Vagina (tissue), 2 donors: ENCODE results near the gene IP6K1. TPM values are rescaled to one million over a fixed set of nuclear protein-coding genes. Genes with fewer than 3 reads are reported as not detected.
"Not testable (repeated sequence)": the region's sequence is repeated elsewhere in the genome, so short reads cannot be mapped to it uniquely, and the experiment has no call there.

ENCODE experiments used
- DNase-seq, 2 donors: peaks; one replicate each; pipeline ENCODE4 v3.0.0-alpha.2; 2017; ENCODE audit errors: extremely low spot score in 2 of 2
- H3K27ac ChIP-seq: fragments of 200-600 bp; sonication (generic); one replicate; pipeline ENCODE4 v1.5.1; 2019
- H3K27me3 ChIP-seq: fragments of 200-600 bp; sonication (generic); one replicate; pipeline ENCODE4 v1.5.1; 2019
- H3K36me3 ChIP-seq, 2 donors: fragments of 200-600 bp; sonication (generic); one replicate each; pipeline ENCODE4 v1.5.1; 2017 to 2019
- H3K4me1 ChIP-seq: fragments of 200-600 bp; sonication (generic); one replicate; pipeline ENCODE4 v1.5.1; 2019
- H3K4me3 ChIP-seq, 2 donors: fragments of 200-600 bp; sonication (generic); 1 replicate in 1 of 2; 2 replicates in 1 of 2; pipeline ENCODE4 v1.5.1; 2016 to 2019
- H3K9me3 ChIP-seq: fragments of 200-600 bp; sonication (generic); one replicate; pipeline ENCODE4 v1.5.1; 2019
- CTCF ChIP-seq, 3 experiments: fragments of 450-650 bp in 2 of 3; fragments of 200-600 bp in 1 of 3; sonication (generic) in 1 of 3; IDR thresholded peaks; one replicate each; pipeline ENCODE4 v1.5.1; 2017 to 2019; ENCODE audit warnings: antibody characterized with exemption in 3 of 3, mild to moderate bottlenecking in 2 of 3, moderate library complexity in 2 of 3
- POLR2A ChIP-seq, 2 donors: fragments of 450-650 bp; IDR thresholded peaks; one replicate each; pipeline ENCODE4 v1.6.1; 2017; ENCODE audit warnings: antibody characterized with exemption in 2 of 2, mild to moderate bottlenecking in 2 of 2, moderate library complexity in 2 of 2
- POLR2AphosphoS5 ChIP-seq, 2 donors: sonication (generic); formaldehyde crosslinking; IDR thresholded peaks; one replicate each; pipeline ENCODE4 v1.9.0; 2017; ENCODE audit warnings: antibody characterized with exemption in 2 of 2, mild to moderate bottlenecking in 2 of 2, low read depth in 1 of 2; ENCODE audit not compliant: insufficient read depth in 1 of 2
- intact Hi-C: fragments of 100-400 bp; cut with DNase I; formaldehyde crosslinking; loops from one replicate; pipeline ENCODE4 v1.15.1; 2023
- total RNA-seq: library from RNA; depleted of rRNA; stranded (reverse); fragments of >200 nt; gene quantifications from one replicate; pipeline ENCODE4 v1.2.3, GENCODE V29; 2016

IP6K1 gene
- total RNA-seq, 1 donor from 2014 or later = 46.2 TPM

GRCh38 chr3:49686769-49687423 is 99.4 kb downstream of the IP6K1 start:
- H3K9me3 ChIP-seq, intact Hi-C loops, DNase-seq, H3K27ac ChIP-seq, H3K27me3 ChIP-seq: not testable (repeated sequence)
- Histone ChIP-seq H3K4me1 (peaks cover 49% of the 10 kb centered on the region), H3K4me3 (peak overlapping the region; percentile 37 to 38), H3K36me3 (peaks cover 0 to 20% of the 10 kb centered on the region in 2 donors)

GRCh38 chr3:49686346-49686745 is 100.0 kb downstream of the IP6K1 start:
- Histone ChIP-seq H3K36me3 (peaks cover 0 to 26% of the 10 kb centered on the region in 2 donors), H3K4me3 (peak overlapping the region; percentile 37 to 38), H3K4me1 (peaks cover 43% of the 10 kb centered on the region)
- H3K27me3 ChIP-seq, H3K27ac ChIP-seq, DNase-seq, H3K9me3 ChIP-seq, intact Hi-C loops: not testable (repeated sequence)

- H3K4me1 ChIP-seq = peaks cover 38% of the 10 kb centered on the region
- intact Hi-C loops, H3K27ac ChIP-seq, H3K9me3 ChIP-seq, H3K27me3 ChIP-seq, DNase-seq: not testable (repeated sequence)
- peaks cover 0 to 31% of the 10 kb centered on the region in 2 donors for H3K36me3 ChIP-seq
- peak overlapping the region; percentile 37 to 38 for H3K4me3 ChIP-seq
Observed at GRCh38 chr3:49685846-49686245, 100.5 kb downstream of the IP6K1 start.

GRCh38 chr3:49685103-49685502 is 101.2 kb downstream of the IP6K1 start:
- Histone ChIP-seq H3K4me1 (peaks cover 31% of the 10 kb centered on the region), H3K36me3 (peaks cover 0 to 38% of the 10 kb centered on the region in 2 donors)
- H3K27me3 ChIP-seq, H3K27ac ChIP-seq, intact Hi-C loops, H3K9me3 ChIP-seq, DNase-seq, H3K4me3 ChIP-seq: not testable (repeated sequence)

- peaks cover 0 to 45% of the 10 kb centered on the region in 2 donors for H3K36me3 ChIP-seq
- DNase-seq, H3K4me3 ChIP-seq, H3K9me3 ChIP-seq, H3K27ac ChIP-seq, intact Hi-C loops, H3K27me3 ChIP-seq: not testable (repeated sequence)
- peaks cover 26% of the 10 kb centered on the region for H3K4me1 ChIP-seq
Observed at GRCh38 chr3:49684453-49684852, 101.9 kb downstream of the IP6K1 start.

- no peaks in the 10 kb centered on the region for H3K9me3 ChIP-seq
- peaks cover 16% of the 10 kb centered on the region for H3K4me1 ChIP-seq
- H3K27ac ChIP-seq = no peak overlapping the region
- TF ChIP-seq POLR2AphosphoS5 (IDR thresholded peaks at IDR 0.05; ENCODE audit: insufficient read depth in 1 of 2, low read depth in 1 of 2) = no peak
- DNase-seq = no peak
- peaks cover 0 to 58% of the 10 kb centered on the region in 2 donors for H3K36me3 ChIP-seq
- H3K4me3 ChIP-seq = no peak overlapping the region
- H3K27me3 ChIP-seq = no peaks in the 10 kb centered on the region
- intact Hi-C loops = no loop called here
Observed at GRCh38 chr3:49683162-49683561, 103.2 kb downstream of the IP6K1 start.

- no peak overlapping the region for H3K4me3 ChIP-seq
Observed at GRCh38 chr3:49681543-49681942, 104.8 kb downstream of the IP6K1 start.

GRCh38 chr3:49681232-49681522 is 105.2 kb downstream of the IP6K1 start:
- intact Hi-C loops = no loop called here
- no peak for DNase-seq
- peaks cover 0 to 68% of the 10 kb centered on the region in 2 donors for H3K36me3 ChIP-seq
- TF ChIP-seq POLR2A (IDR thresholded peaks at IDR 0.05) = no peak
- no peak for TF ChIP-seq POLR2AphosphoS5 (IDR thresholded peaks at IDR 0.05; ENCODE audit: insufficient read depth in 1 of 2, low read depth in 1 of 2)
- no peak for TF ChIP-seq CTCF (IDR thresholded peaks at IDR 0.05)
- no peak overlapping the region for H3K4me3 ChIP-seq
- H3K27ac ChIP-seq = no peak overlapping the region
- H3K27me3 ChIP-seq = no peaks in the 10 kb centered on the region
- no peaks in the 10 kb centered on the region for H3K9me3 ChIP-seq
- peaks cover 2% of the 10 kb centered on the region for H3K4me1 ChIP-seq

More at GRCh38 chr3:49681543-49681942, 104.8 kb downstream of the IP6K1 start:
- Histone ChIP-seq H3K27me3 (no peaks in the 10 kb centered on the region), H3K9me3 (no peaks in the 10 kb centered on the region), H3K27ac (no peak overlapping the region), H3K4me1 (peaks cover 5% of the 10 kb centered on the region), H3K36me3 (peaks cover 0 to 64% of the 10 kb centered on the region in 2 donors)
- no peak for DNase-seq
- intact Hi-C loops = no loop called here
- no peak for TF ChIP-seq CTCF (IDR thresholded peaks at IDR 0.05)
- TF ChIP-seq POLR2AphosphoS5 (IDR thresholded peaks at IDR 0.05; ENCODE audit: insufficient read depth in 1 of 2, low read depth in 1 of 2) = no peak
- no peak for TF ChIP-seq POLR2A (IDR thresholded peaks at IDR 0.05)
